ENCODE results near the gene VTI1A.

- no peak for TF ChIP-seq SP5 (CRISPR knock-in tag; IDR thresholded peaks at IDR 0.05; ENCODE audit: borderline replicate concordance, low read depth)
- no peak for TF ChIP-seq HDAC1 (CRISPR knock-in tag; IDR thresholded peaks at IDR 0.05)
- no peak for TF ChIP-seq ZNF512 (CRISPR knock-in tag; IDR thresholded peaks at IDR 0.05)
- no peak for TF ChIP-seq ZNF446 (CRISPR knock-in tag; IDR thresholded peaks at IDR 0.05)
- TF ChIP-seq TRAFD1 (CRISPR knock-in tag; IDR thresholded peaks at IDR 0.05; ENCODE audit: borderline replicate concordance) = no peak
These were observed 304.6 kb downstream of the VTI1A start for GRCh38 chr10:112751651-112752050.

Data from HepG2 (cell line).